Adrenal gland (tissue), 5 donors: ENCODE measurements around the gene PARP16.

ENCODE experiments used
- CTCF ChIP-seq, 6 experiments: fragments of 450-650 bp in 4 of 6; fragments of 200-600 bp in 2 of 6; sonication (generic) in 1 of 6; IDR thresholded peaks; 1 replicate in 5 of 6; 2 replicates in 1 of 6; pipeline versions ENCODE4 v1.5.1 to v1.8.0; 2016 to 2021; ENCODE audit warnings: antibody characterized with exemption in 6 of 6, mild to moderate bottlenecking in 2 of 6, moderate library complexity in 1 of 6
- POLR2A ChIP-seq, 2 donors: fragments of 450-650 bp; IDR thresholded peaks; one replicate each; pipeline ENCODE4 v1.6.1; 2017; ENCODE audit warnings: antibody characterized with exemption in 2 of 2, mild to moderate bottlenecking in 2 of 2, moderate library complexity in 1 of 2
- donor health status: DM: no; HTN: no; CAD: no.

GRCh38 chr15:65329288-65329983, 42.8 kb upstream of the PARP16 start:
- no peak for TF ChIP-seq CTCF (IDR thresholded peaks at IDR 0.05)
- no peak for TF ChIP-seq POLR2A (IDR thresholded peaks at IDR 0.05)
